ENCODE data around the gene SERPINB4. TPM values are rescaled to one million over a fixed set of nuclear protein-coding genes. Genes with fewer than 3 reads are reported as not detected.

The SERPINB4 gene
- total RNA-seq, 2 donors from 2014 or later, result not detected

DNA sequence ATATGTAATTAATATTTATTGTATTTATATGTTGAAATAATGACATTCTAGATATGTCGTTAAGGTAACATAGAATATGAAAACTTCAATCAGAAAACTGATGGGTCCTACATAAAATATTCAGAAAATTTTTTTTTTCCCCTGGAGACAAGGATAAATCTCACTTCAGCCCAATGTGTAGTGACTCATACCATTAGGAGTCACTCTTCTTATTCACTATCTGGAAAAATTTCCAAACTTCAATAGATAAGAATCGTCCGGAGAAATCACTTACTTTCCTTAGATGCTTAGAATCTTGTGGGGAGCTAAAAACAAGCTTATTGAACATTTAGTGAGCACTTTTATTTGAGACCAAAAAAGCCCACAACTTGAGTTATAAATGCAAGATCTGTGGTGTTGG, 52.3 kb downstream of the SERPINB4 start:
- no peaks in the 10 kb centered on the region for H3K9me3 ChIP-seq
- H3K4me3 ChIP-seq, result no peak overlapping the region
- no peak for TF ChIP-seq CTCF (IDR thresholded peaks at IDR 0.05)
- H3K36me3 ChIP-seq, result no peaks in the 10 kb centered on the region
- no peaks in the 10 kb centered on the region for H3K27me3 ChIP-seq
- H3K27ac ChIP-seq, result no peak overlapping the region
- no peak for DNase-seq (ENCODE audit: low spot score)
- H3K4me1 ChIP-seq, result no peaks in the 10 kb centered on the region

- no peaks in the 10 kb centered on the region for H3K9me3 ChIP-seq
- H3K27me3 ChIP-seq, result no peaks in the 10 kb centered on the region
- H3K4me1 ChIP-seq, result no peaks in the 10 kb centered on the region
- no peak overlapping the region for H3K4me3 ChIP-seq
- H3K27ac ChIP-seq, result no peak overlapping the region
- no peak for DNase-seq (ENCODE audit: low spot score)
- no peaks in the 10 kb centered on the region for H3K36me3 ChIP-seq
- no peak for TF ChIP-seq CTCF (IDR thresholded peaks at IDR 0.05)
Measured at GRCh38 chr18:63590966-63591695, 52.9 kb downstream of the SERPINB4 start.

- H3K36me3 ChIP-seq, result no peaks in the 10 kb centered on the region
- H3K4me1 ChIP-seq, result no peaks in the 10 kb centered on the region
Measured at GRCh38 chr18:63590373-63590772, 53.7 kb downstream of the SERPINB4 start.

DNA sequence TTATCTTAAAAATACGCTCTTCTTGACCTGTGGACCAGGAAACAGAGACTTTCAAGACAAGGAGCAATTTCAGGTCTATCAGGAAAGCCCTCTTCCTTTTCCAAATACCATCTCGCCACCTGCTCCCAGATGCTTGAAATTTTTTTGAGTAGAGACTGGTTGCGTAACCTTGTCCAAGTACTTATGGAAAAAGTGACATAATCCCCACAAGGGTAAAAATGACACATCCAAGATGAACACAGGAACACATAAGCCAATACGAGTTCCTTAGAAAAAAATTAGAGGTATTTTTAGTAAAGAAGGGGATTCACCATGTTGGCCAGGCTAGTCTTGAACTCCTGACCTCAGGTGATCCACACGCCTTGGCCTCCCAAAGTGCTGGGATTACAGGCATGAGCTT, 55.1 kb downstream of the SERPINB4 start:
- H3K36me3 ChIP-seq, result no peaks in the 10 kb centered on the region
- H3K27me3 ChIP-seq, result no peaks in the 10 kb centered on the region
- H3K9me3 ChIP-seq, result no peaks in the 10 kb centered on the region
- no peak for TF ChIP-seq CTCF (IDR thresholded peaks at IDR 0.05)
- no peak overlapping the region for H3K4me3 ChIP-seq
- no peak for DNase-seq (ENCODE audit: low spot score)
- no peak overlapping the region for H3K27ac ChIP-seq
- no peaks in the 10 kb centered on the region for H3K4me1 ChIP-seq

More at GRCh38 chr18:63590373-63590772, 53.7 kb downstream of the SERPINB4 start:
- H3K27me3 ChIP-seq, result no peaks in the 10 kb centered on the region
- H3K4me3 ChIP-seq, result no peak overlapping the region
- no peak for DNase-seq (ENCODE audit: low spot score)
- no peaks in the 10 kb centered on the region for H3K9me3 ChIP-seq
- no peak overlapping the region for H3K27ac ChIP-seq
- no peak for TF ChIP-seq CTCF (IDR thresholded peaks at IDR 0.05)

Other genes starting within 250 kb of the SERPINB4 start
- 10 to 100 TPM; 14.1 to 16.4 TPM for gene VPS4B, start 221.8 kb downstream of the SERPINB4 start, total RNA-seq
- gene SERPINB5, start 167.3 kb downstream of the SERPINB4 start, total RNA-seq, result not detected
- gene SERPINB12, start 101.9 kb downstream of the SERPINB4 start, total RNA-seq, result not detected
- not detected for gene SERPINB13, start 56.9 kb downstream of the SERPINB4 start, total RNA-seq
- gene SERPINB3, start 17.6 kb upstream of the SERPINB4 start, total RNA-seq, result not detected
- gene SERPINB11, start 58.7 kb upstream of the SERPINB4 start, total RNA-seq, result not detected
- gene SERPINB7, start 131.2 kb upstream of the SERPINB4 start, total RNA-seq, result under 1 TPM in 1 of 2 donors, not detected in 1; 0.71 TPM
- 1 to 10 TPM in 1 of 2 donors, under 1 TPM in 1; 0.94 to 2.3 TPM for gene SERPINB2, start 243.4 kb upstream of the SERPINB4 start, total RNA-seq